HG03097 (cell line): ENCODE data around the gene TRAPPC12.
A peak's percentile ranks its signal among the peaks of the same experiment; 100 is the strongest.
"Not testable (repeated sequence)": the region's sequence is repeated elsewhere in the genome, so short reads cannot be mapped to it uniquely, and the experiment has no call there.

Source experiments
- ATAC-seq: cut with Tn5 transposase; IDR thresholded peaks from one replicate; pipeline ENCODE4 v1.9.1; 2021; ENCODE audit not compliant: unreplicated experiment, low FRiP score

The TRAPPC12 gene

GRCh38 chr2:3379647-3380534, at the start of gene TRAPPC12:
TRAPPC12 (plus strand) TSS chr2:3379694; CDS start chr2:3387624, 7,930 bp downstream.
- ATAC-seq: peak; percentile 80

GRCh38 chr2:3332133-3332532, 47.4 kb upstream of the TRAPPC12 start:
- no peak for ATAC-seq

- ATAC-seq: no peak
These were observed 44.8 kb upstream of the TRAPPC12 start for GRCh38 chr2:3334392-3335345.

- no peak for ATAC-seq
These were observed 42.6 kb upstream of the TRAPPC12 start for GRCh38 chr2:3336844-3337243.

- ATAC-seq: no peak
These were observed 41.2 kb upstream of the TRAPPC12 start for GRCh38 chr2:3338340-3338739.

GRCh38 chr2:3340144-3340543, 39.4 kb upstream of the TRAPPC12 start:
- ATAC-seq: no peak

- no peak for ATAC-seq
These were observed 38.2 kb upstream of the TRAPPC12 start for GRCh38 chr2:3341336-3341735.

- no peak for ATAC-seq
These were observed 37.2 kb upstream of the TRAPPC12 start for GRCh38 chr2:3342324-3342723.

GRCh38 chr2:3343012-3343411, 36.5 kb upstream of the TRAPPC12 start:
- ATAC-seq: no peak

GRCh38 chr2:3344897-3345296, 34.6 kb upstream of the TRAPPC12 start:
- ATAC-seq: no peak

GRCh38 chr2:3345621-3346020, 33.9 kb upstream of the TRAPPC12 start:
- no peak for ATAC-seq

- no peak for ATAC-seq
These were observed 30.7 kb upstream of the TRAPPC12 start for GRCh38 chr2:3348767-3349166.

GRCh38 chr2:3349211-3349693, 30.2 kb upstream of the TRAPPC12 start:
- ATAC-seq: no peak

- ATAC-seq: no peak
These were observed 24.5 kb upstream of the TRAPPC12 start for GRCh38 chr2:3354986-3355385.

- no peak for ATAC-seq
These were observed 23.4 kb upstream of the TRAPPC12 start for GRCh38 chr2:3355951-3356569.

- ATAC-seq: no peak
These were observed 22.7 kb upstream of the TRAPPC12 start for GRCh38 chr2:3356799-3357198.

- not testable (repeated sequence) for ATAC-seq
These were observed 22.0 kb upstream of the TRAPPC12 start for GRCh38 chr2:3357446-3357845.

GRCh38 chr2:3357926-3358325, 21.6 kb upstream of the TRAPPC12 start:
- ATAC-seq: no peak

GRCh38 chr2:3361518-3362389, 17.7 kb upstream of the TRAPPC12 start:
- ATAC-seq: no peak

- no peak for ATAC-seq
These were observed 14.3 kb upstream of the TRAPPC12 start for GRCh38 chr2:3365219-3365618.
